Nephron (organoid): Measurements from ENCODE around the gene RPL37A.

Experiments
- H3K27ac Mint-ChIP-seq, 3 experiments: 2 replicates each; pipeline ENCODE4 v1.8.0; 2020; ENCODE audit warnings: mixed read lengths in 3 of 3, mild to moderate bottlenecking in 2 of 3, moderate library complexity in 1 of 3
- H3K27me3 Mint-ChIP-seq: 2 replicates; pipeline ENCODE4 v1.8.0; 2021; ENCODE audit warnings: low read depth, mild to moderate bottlenecking, moderate library complexity, mixed read lengths
- H3K36me3 Mint-ChIP-seq: 2 replicates; pipeline ENCODE4 v1.8.0; 2020; ENCODE audit warnings: low read depth, mixed read lengths
- H3K4me1 Mint-ChIP-seq: 2 replicates; pipeline ENCODE4 v1.8.0; 2020; ENCODE audit warnings: mixed read lengths
- H3K4me3 Mint-ChIP-seq, 3 experiments: 2 replicates each; pipeline ENCODE4 v1.8.0; 2020; ENCODE audit warnings: mild to moderate bottlenecking in 3 of 3, mixed read lengths in 3 of 3, moderate library complexity in 2 of 3
- H3K9me3 Mint-ChIP-seq: 2 replicates; pipeline ENCODE4 v1.8.0; 2020; ENCODE audit warnings: mixed read lengths
- TF ChIP-seq, protein P1 (sequence below), 3 experiments: fragments of 200-600 bp; sonication (generic); IDR thresholded peaks; one replicate each; pipeline ENCODE4 v1.5.0; 2021; ENCODE audit warnings: antibody characterized with exemption in 3 of 3; ENCODE audit not compliant: unreplicated experiment in 3 of 3

Gene RPL37A

DNA sequence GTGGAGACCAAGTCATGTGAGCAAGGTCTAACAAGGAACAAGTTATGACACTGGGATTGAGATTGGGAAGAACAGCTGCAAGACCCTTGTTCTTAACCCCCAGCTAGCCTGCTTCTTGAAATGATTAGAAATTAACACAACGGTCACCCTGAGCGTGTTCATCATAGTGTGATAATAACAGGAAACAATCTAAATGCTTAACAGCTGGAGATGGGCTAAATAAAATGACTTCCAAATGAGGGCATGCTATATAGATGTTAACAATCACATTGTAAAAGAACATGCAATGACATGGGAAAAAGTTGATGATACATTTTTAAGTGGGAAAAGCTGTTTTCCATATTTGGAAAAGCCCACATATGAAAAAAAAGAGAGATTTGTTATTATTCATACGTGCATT is 47.6 kb downstream of the RPL37A start:
- H3K27me3 Mint-ChIP-seq = no peaks in the 10 kb centered on the region
- H3K4me1 Mint-ChIP-seq = peaks cover 47% of the 10 kb centered on the region
- TF ChIP-seq, protein P1, sequence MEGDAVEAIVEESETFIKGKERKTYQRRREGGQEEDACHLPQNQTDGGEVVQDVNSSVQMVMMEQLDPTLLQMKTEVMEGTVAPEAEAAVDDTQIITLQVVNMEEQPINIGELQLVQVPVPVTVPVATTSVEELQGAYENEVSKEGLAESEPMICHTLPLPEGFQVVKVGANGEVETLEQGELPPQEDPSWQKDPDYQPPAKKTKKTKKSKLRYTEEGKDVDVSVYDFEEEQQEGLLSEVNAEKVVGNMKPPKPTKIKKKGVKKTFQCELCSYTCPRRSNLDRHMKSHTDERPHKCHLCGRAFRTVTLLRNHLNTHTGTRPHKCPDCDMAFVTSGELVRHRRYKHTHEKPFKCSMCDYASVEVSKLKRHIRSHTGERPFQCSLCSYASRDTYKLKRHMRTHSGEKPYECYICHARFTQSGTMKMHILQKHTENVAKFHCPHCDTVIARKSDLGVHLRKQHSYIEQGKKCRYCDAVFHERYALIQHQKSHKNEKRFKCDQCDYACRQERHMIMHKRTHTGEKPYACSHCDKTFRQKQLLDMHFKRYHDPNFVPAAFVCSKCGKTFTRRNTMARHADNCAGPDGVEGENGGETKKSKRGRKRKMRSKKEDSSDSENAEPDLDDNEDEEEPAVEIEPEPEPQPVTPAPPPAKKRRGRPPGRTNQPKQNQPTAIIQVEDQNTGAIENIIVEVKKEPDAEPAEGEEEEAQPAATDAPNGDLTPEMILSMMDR (IDR thresholded peaks at IDR 0.05; ENCODE audit: unreplicated experiment in 3 of 3) = no peak
- no peak overlapping the region for H3K4me3 Mint-ChIP-seq
- no peaks in the 10 kb centered on the region for H3K9me3 Mint-ChIP-seq
- H3K27ac Mint-ChIP-seq = peak overlapping the region in 2 of 3 experiments; percentile 47 to 65
- H3K36me3 Mint-ChIP-seq = no peaks in the 10 kb centered on the region

DNA sequence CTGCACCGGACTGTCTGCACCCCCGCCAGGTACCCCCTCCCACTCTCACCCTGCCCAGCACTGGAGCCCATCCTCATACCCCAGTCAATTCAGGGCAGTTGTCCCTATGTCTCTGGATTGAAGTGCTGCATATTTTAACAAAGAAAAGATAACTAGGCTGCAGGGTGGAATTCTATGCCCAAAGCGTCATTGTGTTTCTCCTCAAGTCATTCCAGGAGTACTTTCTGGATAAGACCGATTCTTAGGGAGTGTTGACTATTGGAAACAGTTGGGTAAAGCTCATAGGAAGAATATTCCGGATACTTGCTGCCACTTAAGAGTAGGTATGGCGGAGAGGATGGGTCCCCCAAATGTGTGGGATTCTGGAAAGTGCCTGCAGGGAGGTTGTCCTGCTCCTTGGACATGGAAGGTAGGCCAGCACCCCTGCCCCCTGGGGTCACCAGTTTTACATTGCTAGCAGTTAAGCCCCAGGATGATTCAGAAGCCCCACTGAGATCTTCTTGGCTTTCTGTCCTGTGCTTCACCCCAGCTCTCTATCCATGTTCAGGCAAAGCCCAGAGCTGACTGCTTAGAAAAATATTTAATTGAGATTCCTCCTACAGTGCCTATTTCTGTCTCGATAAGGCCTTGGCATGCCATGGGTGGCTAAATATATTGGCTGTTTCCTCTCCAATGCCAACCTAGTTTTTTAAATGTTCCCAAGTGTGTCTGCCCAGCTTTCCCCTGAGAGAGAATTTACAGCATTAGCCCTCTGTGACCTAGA is 48.2 kb downstream of the RPL37A start:
- TF ChIP-seq, protein P1 (IDR thresholded peaks at IDR 0.05; ENCODE audit: unreplicated experiment in 3 of 3) = no peak
- H3K36me3 Mint-ChIP-seq = no peaks in the 10 kb centered on the region
- H3K4me3 Mint-ChIP-seq = no peak overlapping the region
- H3K9me3 Mint-ChIP-seq = no peaks in the 10 kb centered on the region
- no peaks in the 10 kb centered on the region for H3K27me3 Mint-ChIP-seq
- peaks cover 52% of the 10 kb centered on the region for H3K4me1 Mint-ChIP-seq
- peak overlapping the region; percentile 5 to 65 (median 47) for H3K27ac Mint-ChIP-seq

DNA sequence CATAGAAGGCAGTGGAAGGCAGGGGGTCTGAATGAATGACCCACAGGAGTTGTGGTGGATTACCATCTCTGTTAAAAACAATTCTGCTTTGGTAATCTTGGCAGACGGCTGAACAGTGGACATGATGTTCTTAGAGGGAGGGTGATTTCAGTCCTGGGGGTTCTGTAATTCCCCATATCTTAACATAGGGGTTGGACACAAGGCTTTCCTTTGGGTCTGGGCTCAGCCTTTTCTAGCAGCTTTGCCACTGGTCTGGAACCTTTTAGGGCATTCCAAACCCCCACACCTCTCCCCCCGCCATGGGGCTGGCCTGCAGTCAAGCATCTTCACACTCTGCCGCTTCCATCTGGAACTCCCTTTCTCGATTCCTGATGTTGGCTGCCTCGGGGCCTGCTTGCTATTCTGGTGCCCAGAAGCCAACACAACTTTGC is 50.3 kb downstream of the RPL37A start:
- TF ChIP-seq, protein P1 (IDR thresholded peaks at IDR 0.05; ENCODE audit: unreplicated experiment in 3 of 3) = no peak
- Mint-ChIP-seq H3K9me3 (no peaks in the 10 kb centered on the region), H3K27ac (peak overlapping the region in 1 of 3 experiments; percentile 98), H3K36me3 (no peaks in the 10 kb centered on the region), H3K27me3 (no peaks in the 10 kb centered on the region), H3K4me3 (no peak overlapping the region), H3K4me1 (peaks cover 61% of the 10 kb centered on the region)

DNA sequence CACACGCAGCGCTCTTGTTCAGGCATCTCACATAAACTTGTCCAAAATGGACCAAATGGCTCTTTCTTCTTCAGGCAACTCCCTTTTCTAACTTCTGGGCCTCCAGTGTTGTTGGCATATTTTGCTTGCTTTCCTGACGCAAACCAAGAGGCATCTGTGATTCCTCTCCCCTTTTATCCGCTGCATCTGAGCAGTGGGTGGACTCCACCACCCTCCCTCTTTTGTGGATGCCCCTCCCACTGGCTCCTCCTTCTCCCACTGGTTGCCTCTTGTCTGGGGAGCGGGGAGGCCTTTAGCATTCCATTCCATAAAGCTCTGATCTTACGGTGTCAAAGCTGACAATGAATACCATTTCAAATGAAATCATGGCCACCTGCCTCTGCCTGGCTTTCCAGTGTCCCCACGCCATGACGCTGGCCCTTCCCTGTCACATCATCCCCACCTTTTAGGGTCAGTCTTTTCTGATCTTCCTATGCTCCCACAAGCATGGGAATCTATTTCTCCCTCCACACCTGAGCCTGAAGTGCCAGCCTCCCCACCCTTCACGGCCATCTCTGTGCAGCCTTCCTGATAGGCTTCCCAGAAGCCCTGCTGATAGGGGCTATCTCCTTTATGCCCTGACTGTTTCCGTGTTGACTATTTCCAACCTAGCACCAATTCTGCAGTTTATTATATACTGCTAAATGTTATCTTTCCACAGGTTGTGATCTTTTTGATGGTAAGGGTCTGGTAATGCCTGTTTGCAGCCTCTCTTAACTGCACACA is 51.5 kb downstream of the RPL37A start:
- H3K36me3 Mint-ChIP-seq = no peaks in the 10 kb centered on the region

DNA sequence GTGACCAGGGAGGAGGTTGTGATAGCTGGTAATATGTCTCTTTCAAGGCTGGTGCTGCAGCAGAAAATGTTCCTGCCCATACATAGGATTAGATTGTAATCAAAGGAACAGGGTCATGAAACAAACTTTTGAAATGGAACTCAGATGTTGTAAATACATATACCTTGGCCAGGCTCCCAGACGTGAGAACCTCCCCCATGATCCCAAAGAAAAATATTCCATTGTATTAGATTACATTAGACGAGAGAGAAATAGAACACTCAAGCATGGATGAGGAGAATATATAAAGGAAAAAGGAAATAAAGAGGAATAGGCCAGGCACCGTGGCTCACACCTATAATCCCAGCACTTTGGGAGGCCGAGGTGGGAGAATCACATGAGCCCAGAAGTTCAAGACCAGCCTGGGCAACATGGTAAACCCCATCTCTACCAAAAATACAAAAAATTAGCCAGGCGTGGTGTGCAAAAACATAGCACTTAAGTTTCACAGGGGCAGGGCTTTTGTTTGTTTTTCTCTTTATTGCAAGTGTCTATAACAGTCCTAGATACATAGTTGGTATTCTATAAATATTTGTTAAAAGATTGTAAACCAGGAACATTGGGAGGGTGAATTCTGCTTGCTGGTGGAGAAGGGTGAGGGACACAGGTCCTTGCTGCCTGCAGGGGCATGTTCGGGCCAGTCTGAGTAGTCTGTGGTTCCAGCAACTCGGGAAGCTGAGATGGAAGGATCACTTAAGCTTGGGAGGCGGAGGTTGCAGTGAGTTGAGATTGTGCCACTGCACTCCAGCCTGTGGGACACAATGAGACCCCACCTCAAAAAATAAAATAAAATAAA is 52.8 kb downstream of the RPL37A start:
- peak overlapping the region; percentile 91 to 98 (median 97) for H3K27ac Mint-ChIP-seq
- peak overlapping the region in 2 of 3 experiments; percentile 0 to 26 for H3K4me3 Mint-ChIP-seq
- H3K27me3 Mint-ChIP-seq = no peaks in the 10 kb centered on the region

More for the DNA sequence above, 51.5 kb downstream of the RPL37A start:
- TF ChIP-seq, protein P1 (IDR thresholded peaks at IDR 0.05; ENCODE audit: unreplicated experiment in 3 of 3) = no peak
- Mint-ChIP-seq H3K27me3 (no peaks in the 10 kb centered on the region), H3K4me1 (peaks cover 57% of the 10 kb centered on the region), H3K27ac (peak overlapping the region; percentile 91 to 98 (median 97)), H3K9me3 (no peaks in the 10 kb centered on the region), H3K4me3 (peak overlapping the region in 1 of 3 experiments; percentile 33)

More for the DNA sequence above, 52.8 kb downstream of the RPL37A start:
- TF ChIP-seq, protein P1 (IDR thresholded peaks at IDR 0.05; ENCODE audit: unreplicated experiment in 3 of 3) = no peak
- Mint-ChIP-seq H3K4me1 (peaks cover 54% of the 10 kb centered on the region), H3K9me3 (no peaks in the 10 kb centered on the region), H3K36me3 (no peaks in the 10 kb centered on the region)
